WERI-Rb-1 (cell line): ENCODE measurements around the gene JAZF1.

Source experiments
- DNase-seq: peaks from one replicate; pipeline ENCODE4 v3.0.0-alpha.2; 2020
- H3K27ac ChIP-seq: fragments of 250-450 bp; sonication (Bioruptor Pico); 2 replicates; pipeline ENCODE4 v1.5.1; 2020; ENCODE audit warnings: mild to moderate bottlenecking, moderate library complexity
- H3K27me3 ChIP-seq: fragments of 250-450 bp; sonication (Bioruptor Pico); 2 replicates; pipeline ENCODE4 v1.5.1; 2021; ENCODE audit warnings: mild to moderate bottlenecking, low read depth, moderate library complexity; ENCODE audit not compliant: insufficient read depth, severe bottlenecking
- H3K36me3 ChIP-seq: fragments of 250-450 bp; sonication (Bioruptor Pico); 2 replicates; pipeline ENCODE4 v1.5.1; 2020; ENCODE audit warnings: mild to moderate bottlenecking, moderate library complexity
- H3K4me3 ChIP-seq: 2 replicates; pipeline ENCODE4 v1.5.1; 2011; ENCODE audit warnings: low read depth, mild to moderate bottlenecking, control low read depth, low read length
- H3K9me3 ChIP-seq: fragments of 250-450 bp; sonication (Bioruptor Pico); 2 replicates; pipeline ENCODE4 v1.5.1; 2021; ENCODE audit warnings: mild to moderate bottlenecking, moderate library complexity; ENCODE audit not compliant: severe bottlenecking
- CTCF ChIP-seq: IDR thresholded peaks from 2 replicates; pipeline ENCODE4 v1.5.1; 2011; ENCODE audit warnings: low read depth, mild to moderate bottlenecking, control low read depth, inconsistent platforms, low read length

The JAZF1 gene

GRCh38 chr7:27933671-27934565 is 246.7 kb downstream of the JAZF1 start:
- Histone ChIP-seq H3K9me3 (no peaks in the 10 kb centered on the region), H3K27ac (no peak overlapping the region), H3K4me3 (no peak overlapping the region), H3K27me3 (no peaks in the 10 kb centered on the region), H3K36me3 (no peaks in the 10 kb centered on the region)
- no peak for TF ChIP-seq CTCF
- no peak for DNase-seq

GRCh38 chr7:27930910-27931476 is 249.6 kb downstream of the JAZF1 start:
- Histone ChIP-seq H3K27ac (no peak overlapping the region), H3K36me3 (no peaks in the 10 kb centered on the region), H3K27me3 (no peaks in the 10 kb centered on the region), H3K4me3 (no peak overlapping the region), H3K9me3 (no peaks in the 10 kb centered on the region)
- DNase-seq = no peak
- TF ChIP-seq CTCF = no peak

- Histone ChIP-seq H3K36me3 (no peaks in the 10 kb centered on the region), H3K27me3 (no peaks in the 10 kb centered on the region), H3K9me3 (no peaks in the 10 kb centered on the region), H3K4me3 (no peak overlapping the region), H3K27ac (no peak overlapping the region)
- DNase-seq = no peak
- TF ChIP-seq CTCF = 0 out of 2 replicates have a peak, but pooled peaks have one; percentile 8
Measured at GRCh38 chr7:27929127-27929526, 251.5 kb downstream of the JAZF1 start.

- no peaks in the 10 kb centered on the region for H3K36me3 ChIP-seq
- H3K27ac ChIP-seq = no peak overlapping the region
- no peaks in the 10 kb centered on the region for H3K27me3 ChIP-seq
- no peak overlapping the region for H3K4me3 ChIP-seq
- no peaks in the 10 kb centered on the region for H3K9me3 ChIP-seq
- no peak for DNase-seq
- no peak for TF ChIP-seq CTCF
Measured at GRCh38 chr7:27928001-27928400, 252.6 kb downstream of the JAZF1 start.

GRCh38 chr7:27925573-27926201 is 254.9 kb downstream of the JAZF1 start:
- no peaks in the 10 kb centered on the region for H3K9me3 ChIP-seq

More at GRCh38 chr7:27925573-27926201, 254.9 kb downstream of the JAZF1 start:
- no peak overlapping the region for H3K27ac ChIP-seq
- H3K4me3 ChIP-seq = no peak overlapping the region
- no peaks in the 10 kb centered on the region for H3K27me3 ChIP-seq
- no peak for DNase-seq
- H3K36me3 ChIP-seq = no peaks in the 10 kb centered on the region
- no peak for TF ChIP-seq CTCF
